Gastroesophageal sphincter (tissue), 3 donors: ENCODE measurements around the gene MANEA.

ENCODE experiments used
- CTCF ChIP-seq, 4 experiments: fragments of 200-600 bp in 2 of 4; fragments of 450-650 bp in 2 of 4; sonication (generic) in 1 of 4; IDR thresholded peaks; one replicate each; pipeline ENCODE4 v1.5.1; 2017 to 2019; ENCODE audit warnings: antibody characterized with exemption in 4 of 4, mild to moderate bottlenecking in 2 of 4, moderate library complexity in 2 of 4
- EP300 ChIP-seq: sonication (generic); formaldehyde crosslinking; IDR thresholded peaks from one replicate; pipeline ENCODE4 v1.6.1; 2017; ENCODE audit warnings: antibody characterized with exemption, mild to moderate bottlenecking
- POLR2A ChIP-seq, 2 donors: fragments of 450-650 bp; IDR thresholded peaks; one replicate each; pipeline ENCODE4 v1.6.1; 2017; ENCODE audit warnings: antibody characterized with exemption in 2 of 2, mild to moderate bottlenecking in 2 of 2, moderate library complexity in 1 of 2
- POLR2AphosphoS5 ChIP-seq: sonication (generic); formaldehyde crosslinking; IDR thresholded peaks from one replicate; pipeline ENCODE4 v1.6.1; 2017; ENCODE audit warnings: antibody characterized with exemption

DNA sequence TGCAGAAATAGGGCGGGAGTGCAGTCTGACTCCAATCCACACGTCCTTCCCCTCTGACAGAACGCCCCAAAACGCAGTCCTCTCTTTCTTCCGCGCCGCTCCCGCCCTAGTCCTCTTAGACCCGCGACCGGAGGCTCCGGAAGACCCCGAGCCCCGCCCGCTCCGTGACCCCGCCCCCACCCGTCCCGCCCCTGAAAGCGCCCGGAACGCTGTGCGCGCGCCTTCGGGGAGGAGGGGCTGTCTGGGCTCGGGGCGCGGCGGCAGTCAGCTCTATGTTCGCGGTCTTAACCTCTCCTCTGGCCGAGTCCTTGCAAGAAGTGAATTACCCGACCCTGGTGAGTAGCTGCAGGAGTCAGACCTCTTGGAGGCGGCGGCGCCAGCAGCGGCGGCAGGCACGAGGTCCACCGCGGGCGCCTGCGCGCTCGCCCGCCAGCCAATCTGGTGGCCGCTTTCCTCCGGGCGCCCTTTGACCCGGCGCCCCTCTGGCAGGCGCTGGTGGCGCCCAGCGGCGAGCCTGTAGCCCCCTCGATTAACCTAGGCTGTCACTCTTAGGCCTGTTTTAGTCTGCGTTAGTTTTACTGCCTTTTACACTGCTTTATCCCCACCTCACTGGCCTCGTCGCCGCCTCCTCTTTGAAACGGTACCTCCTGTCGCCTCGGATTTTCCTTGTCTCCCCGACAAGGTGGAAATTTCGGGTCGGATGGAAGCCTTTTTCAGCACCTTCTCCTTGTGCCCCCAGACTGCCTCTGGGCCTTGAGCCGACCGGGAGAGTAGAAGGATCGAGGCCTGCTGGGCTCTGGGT, at the start of gene MANEA:
- TF ChIP-seq POLR2AphosphoS5 = peak; percentile 36
- TF ChIP-seq CTCF (IDR thresholded peaks at IDR 0.05) = no peak
- peak; percentile 32 to 36 for TF ChIP-seq POLR2A (IDR thresholded peaks at IDR 0.05)
- TF ChIP-seq EP300 = no peak
